ENCODE measurements around the gene CGB3. TPM values are rescaled to one million over a fixed set of nuclear protein-coding genes. Genes with fewer than 3 reads are reported as not detected.

The CGB3 gene
- total and polyA plus RNA-seq, 10 donors: not detected

DNA sequence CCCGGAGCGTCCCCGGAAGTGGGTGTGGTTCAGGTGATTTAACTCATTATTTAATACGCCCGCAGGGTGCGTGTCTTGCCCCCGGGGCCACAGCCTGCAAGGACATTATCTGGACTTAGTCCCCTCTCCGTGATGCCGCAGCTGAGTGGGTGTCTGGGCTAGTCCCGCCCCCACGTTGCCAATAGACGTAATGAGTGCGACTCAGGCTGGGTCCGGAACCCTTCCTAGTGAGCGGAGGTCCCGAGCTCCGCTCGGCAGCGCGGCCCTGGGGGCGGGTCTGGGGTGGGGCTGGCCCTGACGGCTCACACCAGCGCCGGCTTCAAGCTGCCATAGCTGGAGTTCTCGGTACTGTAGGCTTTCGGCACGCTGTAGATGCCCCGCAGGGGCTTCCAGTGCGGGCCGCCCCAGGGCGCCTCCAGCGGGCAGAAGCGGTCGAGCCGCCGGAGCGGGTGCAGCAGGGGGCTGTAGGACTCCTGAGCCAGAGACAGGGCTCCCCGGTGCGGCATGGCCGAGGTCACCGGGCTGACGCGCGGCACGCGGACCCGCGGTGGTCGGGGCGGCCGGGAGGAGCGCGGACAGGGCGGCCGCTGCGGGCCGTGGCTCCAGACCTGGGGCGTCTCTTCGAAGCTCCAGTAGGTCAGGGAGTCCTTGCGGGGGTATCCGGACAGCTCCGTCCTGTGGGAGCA is 6.3 kb downstream of the CGB3 start:
- H3K4me1 ChIP-seq: peaks cover 4 to 32% (median 25%) of the 10 kb centered on the region in 6 donors
- H3K4me3 ChIP-seq: peak overlapping the region; percentile 43 to 77 (median 52)
- peaks cover 0 to 34% (median 7%) of the 10 kb centered on the region in 7 donors for H3K27me3 ChIP-seq (replicated peaks in 1 of 7)
- TF ChIP-seq POLR2A (IDR thresholded peaks at IDR 0.05) (no peak), POLR2AphosphoS5 (IDR thresholded peaks at IDR 0.05) (peak; percentile 33 to 72 (median 64))
- TF ChIP-seq, protein P1, sequence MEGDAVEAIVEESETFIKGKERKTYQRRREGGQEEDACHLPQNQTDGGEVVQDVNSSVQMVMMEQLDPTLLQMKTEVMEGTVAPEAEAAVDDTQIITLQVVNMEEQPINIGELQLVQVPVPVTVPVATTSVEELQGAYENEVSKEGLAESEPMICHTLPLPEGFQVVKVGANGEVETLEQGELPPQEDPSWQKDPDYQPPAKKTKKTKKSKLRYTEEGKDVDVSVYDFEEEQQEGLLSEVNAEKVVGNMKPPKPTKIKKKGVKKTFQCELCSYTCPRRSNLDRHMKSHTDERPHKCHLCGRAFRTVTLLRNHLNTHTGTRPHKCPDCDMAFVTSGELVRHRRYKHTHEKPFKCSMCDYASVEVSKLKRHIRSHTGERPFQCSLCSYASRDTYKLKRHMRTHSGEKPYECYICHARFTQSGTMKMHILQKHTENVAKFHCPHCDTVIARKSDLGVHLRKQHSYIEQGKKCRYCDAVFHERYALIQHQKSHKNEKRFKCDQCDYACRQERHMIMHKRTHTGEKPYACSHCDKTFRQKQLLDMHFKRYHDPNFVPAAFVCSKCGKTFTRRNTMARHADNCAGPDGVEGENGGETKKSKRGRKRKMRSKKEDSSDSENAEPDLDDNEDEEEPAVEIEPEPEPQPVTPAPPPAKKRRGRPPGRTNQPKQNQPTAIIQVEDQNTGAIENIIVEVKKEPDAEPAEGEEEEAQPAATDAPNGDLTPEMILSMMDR (IDR thresholded peaks at IDR 0.05 in 8 of 11, conservative IDR thresholded peaks at IDR 0.05 in 3 of 11): peak in 7 of 11 experiments; percentile 38 to 76 (median 63)
- WGBS, 5 donors: 0 to 2% (median 1%) methylated on average over 16 to 62 of the region's 62 CpGs
- no peaks in the 10 kb centered on the region for H3K9me3 ChIP-seq
- DNase-seq: peak; percentile 90
- H3K27ac ChIP-seq: peak overlapping the region in 7 of 8 donors; percentile 9 to 59 (median 44)
- peaks cover 0 to 37% (median 20%) of the 10 kb centered on the region in 6 donors for H3K36me3 ChIP-seq
- intact Hi-C loops (cut with DNase I; ENCODE audit: low total_unique reads): no loop called here

DNA sequence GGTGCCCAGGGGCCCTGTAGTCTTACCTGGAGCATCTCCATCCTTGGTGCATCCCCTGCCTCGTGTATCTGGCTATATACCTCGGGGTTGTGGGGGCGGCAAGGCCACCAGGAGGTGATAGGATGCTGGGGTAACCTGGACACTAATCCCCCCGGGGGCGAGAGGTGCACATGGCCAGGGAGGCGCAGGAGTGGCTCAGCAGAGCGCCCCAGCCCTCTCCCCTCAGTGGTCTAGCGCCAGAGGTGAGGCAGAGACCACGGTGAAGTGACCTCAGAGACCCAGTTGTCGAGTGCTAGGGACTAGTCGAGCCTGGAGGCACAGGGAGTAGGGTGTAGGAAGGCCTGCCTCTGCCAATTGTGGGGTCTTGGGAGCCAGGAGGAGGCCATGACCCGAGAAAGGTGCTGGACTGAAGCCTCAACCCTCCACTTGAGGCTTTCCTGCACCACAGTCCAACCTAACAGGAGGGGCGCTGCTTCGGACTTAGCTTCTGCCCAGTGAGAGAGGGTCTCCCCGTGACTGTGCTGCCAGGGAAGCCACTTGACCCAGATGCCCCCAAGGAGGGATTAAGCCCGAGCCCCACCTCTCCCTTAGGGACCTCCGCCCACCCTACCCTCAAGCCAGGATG is 7.0 kb downstream of the CGB3 start, which contains the start of gene LHB:
Gene LHB (minus strand): TSS at position 51 of the 625 bp plus-strand sequence. CDS start 10 bp downstream, at position 41.
- H3K36me3 ChIP-seq: peaks cover 0 to 43% (median 22%) of the 10 kb centered on the region in 6 donors
- TF ChIP-seq, protein P1 (IDR thresholded peaks at IDR 0.05 in 8 of 11, conservative IDR thresholded peaks at IDR 0.05 in 3 of 11): no peak
- TF ChIP-seq POLR2AphosphoS5 (IDR thresholded peaks at IDR 0.05): no peak
- no peak for TF ChIP-seq POLR2A (IDR thresholded peaks at IDR 0.05)
- peak within 1 kb of the TSS in 7 of 8 donors; percentile 9 to 59 (median 44) for H3K27ac ChIP-seq
- no peak for DNase-seq
- WGBS, 5 donors: 63 to 76% (median 71%) methylated on average over 13 to 17 of the region's 17 CpGs
- intact Hi-C loops (cut with DNase I; ENCODE audit: low total_unique reads): no loop called here
- no peaks in the 10 kb centered on the region for H3K9me3 ChIP-seq
- H3K4me3 ChIP-seq: peak within 1 kb of the TSS; percentile 43 to 77 (median 52)
- peaks cover 0 to 34% (median 7%) of the 10 kb centered on the region in 7 donors for H3K27me3 ChIP-seq (replicated peaks in 1 of 7)
- peaks cover 4 to 32% (median 25%) of the 10 kb centered on the region in 6 donors for H3K4me1 ChIP-seq

DNA sequence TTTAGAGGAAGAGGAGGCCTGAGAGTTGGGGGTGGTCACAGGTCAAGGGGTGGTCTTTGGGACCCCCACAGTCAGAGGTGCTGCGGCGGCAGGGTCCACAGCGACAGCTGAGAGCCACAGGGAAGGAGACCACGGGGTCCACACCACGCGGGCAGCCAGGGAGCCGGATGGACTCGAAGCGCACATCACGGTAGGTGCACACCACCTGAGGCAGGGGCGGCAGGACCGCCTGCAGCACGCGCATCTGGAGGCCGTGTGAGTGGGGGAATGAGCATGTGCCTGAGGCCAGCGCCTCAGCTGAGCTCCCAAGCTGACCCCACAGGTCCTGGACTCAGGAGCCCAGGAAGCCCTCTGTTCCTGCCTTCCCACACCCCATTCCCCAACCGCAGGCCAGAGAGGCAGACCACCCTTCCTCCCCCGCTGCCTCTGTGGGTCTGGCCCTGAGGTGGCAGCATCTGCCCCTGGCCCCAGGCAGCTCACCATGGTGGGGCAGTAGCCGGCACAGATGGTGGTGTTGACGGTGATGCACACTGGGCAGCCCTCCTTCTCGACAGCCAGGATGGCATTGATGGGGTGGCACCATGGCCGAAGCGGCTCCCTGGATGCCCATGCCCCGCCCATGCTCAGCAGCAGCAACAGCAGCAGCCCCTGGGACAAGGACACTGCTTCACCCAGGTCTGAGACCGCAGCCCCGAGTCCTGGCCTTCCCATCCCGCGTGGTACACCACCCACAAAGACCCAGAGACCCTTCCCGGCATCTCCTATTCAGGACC is 7.9 kb downstream of the CGB3 start:
- intact Hi-C loops (cut with DNase I; ENCODE audit: low total_unique reads): no loop called here
- Histone ChIP-seq H3K36me3 (peaks cover 0 to 52% (median 31%) of the 10 kb centered on the region in 6 donors), H3K27me3 (replicated peaks in 1 of 7) (peaks cover 0 to 34% (median 7%) of the 10 kb centered on the region in 7 donors), H3K9me3 (no peaks in the 10 kb centered on the region), H3K4me3 (no peak overlapping the region), H3K27ac (no peak overlapping the region), H3K4me1 (peaks cover 4 to 32% (median 25%) of the 10 kb centered on the region in 6 donors)
- 87 to 98% (median 92%) methylated on average over 21 to 29 of the region's 29 CpGs for WGBS, 5 donors
- DNase-seq: no peak
- TF ChIP-seq POLR2AphosphoS5 (IDR thresholded peaks at IDR 0.05): peak in 1 of 3 donors; percentile 38
- TF ChIP-seq POLR2A (IDR thresholded peaks at IDR 0.05): no peak

DNA sequence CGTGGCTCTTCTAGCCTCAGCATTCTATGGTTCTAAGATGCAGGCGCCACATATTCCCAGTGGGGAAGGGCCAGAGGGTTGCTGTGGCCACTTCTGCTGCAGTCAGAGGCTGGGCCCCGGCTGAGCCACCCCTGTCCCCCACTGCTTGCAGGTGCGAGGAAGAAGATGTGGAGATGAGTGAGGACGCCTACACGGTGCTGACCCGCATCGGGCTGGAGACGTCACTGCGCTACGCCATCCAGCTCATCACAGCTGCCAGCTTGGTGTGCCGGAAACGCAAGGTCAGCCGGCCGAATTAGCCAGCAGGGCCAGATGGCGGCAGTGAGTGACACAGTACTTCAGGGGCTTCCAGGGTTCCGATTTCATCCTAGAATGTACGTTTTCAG is 9.3 kb downstream of the CGB3 start:
- intact Hi-C loops (cut with DNase I; ENCODE audit: low total_unique reads): no loop called here
- WGBS, 5 donors: 91 to 98% (median 94%) methylated on average over 17 to 18 of the region's 18 CpGs
- peaks cover 4 to 30% (median 25%) of the 10 kb centered on the region in 6 donors for H3K4me1 ChIP-seq
- TF ChIP-seq, protein P1 (IDR thresholded peaks at IDR 0.05 in 8 of 11, conservative IDR thresholded peaks at IDR 0.05 in 3 of 11): no peak
- peak in 1 of 3 donors; percentile 52 for TF ChIP-seq POLR2AphosphoS5 (IDR thresholded peaks at IDR 0.05)
- H3K27me3 ChIP-seq (replicated peaks in 1 of 7): peaks cover 0 to 24% (median 7%) of the 10 kb centered on the region in 7 donors
- DNase-seq: no peak
- no peak overlapping the region for H3K27ac ChIP-seq
- no peak overlapping the region for H3K4me3 ChIP-seq
- H3K36me3 ChIP-seq: peaks cover 0 to 66% (median 42%) of the 10 kb centered on the region in 6 donors
- no peaks in the 10 kb centered on the region for H3K9me3 ChIP-seq
